HG03103 (cell line): Measurements from ENCODE around the gene GATA2.

Experiments used
- ATAC-seq: cut with Tn5 transposase; IDR thresholded peaks from one replicate; pipeline ENCODE4 v1.9.1; 2021; ENCODE audit warnings: low read depth; ENCODE audit not compliant: unreplicated experiment

Gene GATA2

DNA sequence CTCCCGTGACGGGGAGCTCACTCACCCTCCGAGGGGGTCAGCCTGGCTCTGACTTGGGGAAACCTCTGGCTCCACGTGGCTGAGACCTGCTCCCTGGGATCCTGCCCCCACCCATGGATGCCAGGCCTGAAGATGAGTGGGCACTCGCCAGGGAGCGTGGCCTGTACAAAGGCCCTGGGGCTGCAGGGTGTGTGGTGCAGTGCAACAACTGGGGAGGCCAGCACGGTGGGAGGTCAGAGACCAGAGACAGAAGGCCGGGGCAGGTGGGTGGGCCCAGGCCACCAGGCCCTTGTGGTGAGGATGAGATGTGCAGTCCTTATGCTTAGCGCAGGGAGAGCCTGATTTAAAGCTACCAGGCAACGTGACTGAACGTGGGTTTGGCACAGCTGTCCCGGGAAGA lies 31.3 kb downstream of the GATA2 start:
- no peak for ATAC-seq

DNA sequence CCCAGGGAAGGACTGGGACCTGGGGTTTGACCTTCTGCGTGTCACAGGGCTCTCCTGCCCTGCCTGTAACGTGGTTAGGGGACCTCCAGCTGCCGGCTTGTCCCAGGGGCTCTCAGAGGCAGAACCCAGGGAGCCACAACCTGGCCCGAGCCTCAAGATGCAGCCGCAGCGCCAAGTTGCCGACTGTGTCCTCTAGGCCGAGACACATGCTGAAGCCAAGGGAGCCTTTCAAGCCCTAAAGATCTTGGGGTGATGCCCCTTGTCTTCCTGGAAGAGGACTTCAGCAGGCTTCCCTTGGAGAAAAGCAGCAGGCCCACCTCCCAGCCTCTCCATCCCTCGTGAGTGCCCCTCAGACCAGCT lies 33.6 kb downstream of the GATA2 start:
- no peak for ATAC-seq

DNA sequence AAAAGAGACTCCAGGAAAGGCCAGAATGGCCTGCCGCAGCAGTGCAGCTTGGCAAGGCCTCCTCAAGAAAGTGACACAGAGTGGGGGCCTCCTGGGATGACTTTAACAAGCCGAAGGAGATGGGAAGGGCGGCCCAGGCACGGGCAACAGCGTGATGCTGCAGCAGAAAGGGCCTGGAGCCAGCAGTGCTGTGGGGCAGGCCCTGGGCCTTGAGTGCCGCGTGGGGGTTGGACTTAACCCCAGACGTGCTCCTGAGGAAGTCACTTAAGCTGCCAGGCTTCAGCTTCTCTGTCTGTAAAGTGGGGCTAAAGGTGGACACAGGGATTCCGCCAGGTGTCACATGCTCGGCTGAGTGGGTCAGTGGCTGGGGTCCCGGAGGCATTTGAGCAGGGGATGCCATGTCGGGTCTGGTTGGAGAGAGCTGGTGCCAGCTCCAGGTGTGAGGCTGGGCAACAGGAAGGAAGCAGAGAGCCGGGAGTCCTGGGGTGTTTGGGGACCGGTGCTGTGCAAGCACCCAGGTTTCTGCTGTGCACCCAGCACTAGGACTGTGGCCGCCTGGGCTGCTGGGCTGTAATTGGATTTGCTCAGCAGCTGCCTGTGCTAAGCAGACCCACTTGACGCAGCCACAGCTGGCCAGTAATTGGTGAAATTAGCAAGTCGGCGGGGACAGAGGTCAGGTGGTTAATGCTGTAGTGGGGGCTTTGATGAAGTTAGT lies 34.1 kb downstream of the GATA2 start:
- ATAC-seq: no peak

DNA sequence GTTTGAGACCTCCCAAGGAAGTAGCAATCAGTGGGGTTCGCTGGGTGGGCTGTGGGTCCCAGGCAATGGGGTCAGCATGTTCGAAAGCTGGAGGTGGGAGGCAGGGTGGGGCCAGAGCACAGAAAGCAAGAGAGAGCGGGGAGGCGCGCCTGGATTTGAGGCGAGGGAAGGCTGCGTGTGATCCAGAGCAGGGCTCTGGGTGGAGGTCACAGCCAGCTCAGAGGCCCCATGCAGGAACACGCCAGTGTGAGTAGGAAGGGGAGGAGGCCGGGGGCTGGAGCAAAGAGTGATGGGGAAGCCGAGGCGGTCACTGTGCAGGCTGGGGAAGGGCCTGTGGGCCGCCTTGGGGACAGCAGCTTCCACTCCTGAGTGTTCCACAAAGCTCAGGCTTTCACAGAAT lies 35.1 kb downstream of the GATA2 start:
- no peak for ATAC-seq

DNA sequence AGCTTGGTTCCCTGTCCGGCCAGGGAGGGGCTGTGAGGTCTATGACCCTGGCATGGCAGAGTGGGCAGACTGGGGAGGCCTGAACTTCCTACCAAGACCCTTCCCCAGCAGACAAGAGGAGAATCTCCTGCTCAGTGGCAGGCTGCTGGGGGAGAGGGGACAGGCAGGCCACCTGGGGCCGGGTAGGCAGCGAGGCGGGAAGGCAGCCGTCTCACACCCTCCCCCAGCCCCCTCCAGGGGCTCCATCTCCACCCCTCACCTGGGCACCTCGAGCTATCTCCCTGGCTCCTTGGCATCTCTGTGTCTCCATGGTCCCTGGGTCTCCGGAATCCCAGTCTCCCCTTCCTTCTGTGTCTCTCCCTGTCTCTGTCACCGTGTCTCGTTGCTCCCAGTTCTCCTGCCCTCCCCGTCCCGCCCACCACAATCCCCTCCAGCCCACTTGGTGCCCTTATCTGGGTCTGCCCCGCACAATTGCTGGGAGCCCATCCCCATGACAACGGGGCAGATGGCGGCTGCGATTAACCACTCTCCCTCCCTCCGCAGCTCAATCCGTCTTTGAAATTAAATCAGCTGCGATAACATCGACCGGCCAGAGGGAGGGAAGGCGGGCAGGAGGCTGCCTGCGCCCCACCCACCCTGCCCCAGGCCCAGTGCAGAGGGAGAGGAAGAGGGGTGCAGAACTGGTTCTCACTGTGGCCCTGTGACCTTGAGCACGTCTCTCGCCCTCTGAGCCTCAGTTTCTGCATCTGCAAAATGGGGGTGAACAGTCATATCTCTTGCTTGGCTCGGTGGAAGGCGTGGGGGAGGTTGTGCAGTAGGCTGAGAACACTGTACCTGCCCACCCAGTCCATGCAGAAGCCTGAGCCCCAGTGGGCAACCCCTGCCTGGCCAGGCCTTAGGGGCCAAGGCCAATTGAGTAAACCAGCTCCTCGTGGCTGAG lies 36.0 kb downstream of the GATA2 start:
- ATAC-seq: no peak

GRCh38 chr3:128455786-128456748 lies 36.9 kb downstream of the GATA2 start:
- no peak for ATAC-seq

- no peak for ATAC-seq
These were observed 37.9 kb downstream of the GATA2 start for GRCh38 chr3:128455116-128455515.

DNA sequence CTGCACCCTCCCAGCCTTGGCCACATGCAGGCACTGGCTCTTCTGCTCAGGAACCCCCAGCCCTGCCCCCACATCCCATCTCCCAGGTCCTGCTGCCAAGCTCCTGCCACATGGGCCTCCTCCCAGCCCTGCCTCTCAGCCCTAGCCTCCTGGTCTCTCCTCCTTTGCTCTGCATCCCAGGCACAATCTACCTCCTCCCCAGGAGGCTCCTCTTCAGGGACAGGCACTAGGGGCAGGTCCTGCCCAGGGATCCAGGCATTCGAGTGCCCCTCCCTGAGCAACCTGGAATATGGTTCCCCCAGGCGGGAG lies 38.7 kb downstream of the GATA2 start:
- no peak for ATAC-seq

- ATAC-seq: no peak
These were observed 39.3 kb downstream of the GATA2 start for GRCh38 chr3:128453501-128454309.

- ATAC-seq: no peak
These were observed 40.2 kb downstream of the GATA2 start for GRCh38 chr3:128452678-128453275.

DNA sequence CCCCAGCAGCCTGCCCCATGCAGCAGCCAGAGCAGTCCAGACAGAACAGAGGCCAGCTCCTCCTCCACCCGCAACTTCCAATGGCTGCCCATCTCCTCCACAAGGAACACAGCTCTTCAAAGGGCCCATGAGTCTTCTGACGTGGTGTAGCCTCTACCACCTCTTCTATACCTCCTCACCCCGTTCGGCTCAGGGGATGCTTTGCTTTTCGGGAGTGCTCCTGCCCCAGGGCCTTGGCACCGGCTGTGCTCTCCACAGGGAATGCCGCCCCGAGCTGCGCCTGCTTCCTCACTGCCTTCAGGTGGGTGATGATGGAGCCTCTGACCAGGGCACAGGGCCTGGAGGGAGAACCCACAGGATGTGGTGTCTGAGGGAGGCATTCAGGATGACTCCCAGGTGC lies 40.9 kb downstream of the GATA2 start:
- ATAC-seq: no peak

DNA sequence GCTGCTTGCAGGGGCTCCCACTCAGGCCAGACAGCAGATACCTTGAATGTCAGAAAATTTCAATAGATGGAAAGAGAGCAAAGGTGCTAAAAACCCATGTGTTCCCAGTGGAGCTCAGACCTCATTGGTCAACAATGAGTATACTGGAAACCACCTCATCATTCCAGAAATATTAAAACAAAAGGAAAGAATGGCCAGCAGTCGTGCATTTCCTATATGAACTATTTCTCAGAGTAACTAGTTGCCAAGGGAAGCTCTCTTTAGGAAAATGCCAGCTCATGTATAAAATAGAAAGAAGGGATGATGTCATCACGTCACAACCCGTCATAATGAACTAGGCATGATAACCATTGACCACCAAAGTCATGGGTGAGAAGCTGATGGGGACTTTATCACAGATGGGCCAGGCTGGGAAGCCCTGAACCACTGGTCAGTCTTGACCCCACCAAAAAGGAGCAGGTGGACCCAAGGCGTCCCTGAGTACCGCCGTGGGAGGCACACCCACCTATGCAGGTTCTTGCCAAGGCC lies 43.8 kb downstream of the GATA2 start:
- ATAC-seq: no peak

GRCh38 chr3:128448491-128448890 lies 44.5 kb downstream of the GATA2 start:
- ATAC-seq: no peak

DNA sequence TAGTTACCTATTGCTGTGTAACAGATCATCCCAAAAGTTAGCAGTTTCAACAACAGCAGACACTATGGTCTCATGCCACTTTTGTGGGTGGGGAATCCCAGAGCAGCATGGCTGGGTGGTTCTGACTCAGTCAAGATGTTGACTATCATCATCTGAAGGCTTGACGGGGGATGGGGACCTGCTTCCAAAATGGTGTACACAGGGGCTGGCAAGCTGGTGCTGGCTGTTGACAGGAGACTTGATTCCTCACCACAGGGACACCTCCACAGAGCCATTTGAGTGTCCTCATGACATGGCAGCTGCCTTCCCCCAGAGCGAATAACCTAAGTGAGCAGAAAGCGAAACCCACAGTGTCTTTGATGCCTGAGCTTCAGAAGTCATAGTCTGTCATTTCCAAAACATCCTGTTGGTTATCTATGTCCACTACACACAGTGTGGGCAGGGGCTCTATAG lies 45.4 kb downstream of the GATA2 start:
- ATAC-seq: no peak

GRCh38 chr3:128446821-128447220 lies 46.2 kb downstream of the GATA2 start:
- no peak for ATAC-seq

GRCh38 chr3:128445357-128445756 lies 47.6 kb downstream of the GATA2 start:
- no peak for ATAC-seq

DNA sequence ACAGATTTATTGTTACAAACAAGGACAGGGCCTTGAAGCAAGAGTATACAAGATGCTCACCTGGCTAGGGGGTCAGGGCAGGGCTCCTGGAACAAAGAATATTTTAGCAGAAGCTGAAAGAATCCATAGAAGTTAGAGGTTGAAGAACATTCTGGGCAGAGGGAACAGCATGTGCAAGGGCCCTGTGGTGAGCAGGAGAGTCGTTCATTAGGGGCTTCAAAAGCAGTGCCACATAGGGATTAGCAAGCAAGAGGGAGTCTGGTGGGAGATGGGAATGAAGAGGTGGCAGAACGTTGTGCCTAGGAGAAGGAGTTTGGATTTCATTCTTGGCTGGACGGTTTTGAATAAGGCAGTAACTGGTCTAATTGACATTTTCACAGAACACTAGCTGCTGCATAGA lies 49.2 kb downstream of the GATA2 start:
- no peak for ATAC-seq

DNA sequence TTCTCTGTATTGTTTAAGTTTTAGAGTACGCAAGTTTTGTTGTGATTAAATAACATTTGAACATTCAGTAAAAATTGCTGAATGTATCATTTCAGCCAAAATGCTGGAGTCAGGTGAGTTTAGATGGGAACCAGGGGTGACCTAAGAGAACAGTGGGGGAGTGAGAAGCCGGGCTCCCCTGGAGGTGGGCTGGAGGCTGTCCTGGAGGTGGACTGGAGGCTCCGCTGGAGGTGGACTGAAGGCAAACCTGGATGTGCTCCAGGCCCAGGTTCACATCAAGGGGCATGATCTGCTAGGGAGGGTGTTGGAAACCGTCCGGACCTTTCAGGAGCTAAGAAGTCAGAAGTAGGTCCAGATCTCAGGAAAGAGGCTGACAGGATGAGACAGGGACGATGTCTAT lies 50.1 kb downstream of the GATA2 start:
- ATAC-seq: no peak

DNA sequence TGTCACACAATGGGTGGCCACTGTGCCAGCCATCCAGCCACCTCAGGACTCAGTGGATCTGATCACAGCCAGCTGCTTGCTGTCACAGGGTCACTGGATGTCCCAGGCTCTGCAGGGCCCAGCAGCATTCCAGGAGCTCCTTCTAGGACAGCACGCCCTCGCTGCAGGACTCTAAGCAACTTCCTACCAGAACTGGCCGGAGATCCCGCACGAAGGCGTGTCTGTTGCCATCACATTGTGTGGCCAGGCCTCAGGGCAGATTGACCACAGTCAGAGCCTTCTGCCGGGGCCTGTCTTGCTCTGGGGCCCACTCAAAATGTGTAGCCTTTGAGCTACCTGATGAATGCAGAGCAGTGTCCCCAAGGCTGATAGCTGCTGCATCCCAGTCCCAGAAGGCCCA lies 50.9 kb downstream of the GATA2 start:
- no peak for ATAC-seq
